CD4-positive, alpha-beta T cell treated with Interleukin-1 beta for 1 hour (primary cell): ENCODE results near the gene TP53AIP1.
A peak's percentile ranks its signal among the peaks of the same experiment; 100 is the strongest.
"Not testable (repeated sequence)": the region's sequence is repeated elsewhere in the genome, so short reads cannot be mapped to it uniquely, and the experiment has no call there.

Source experiments
- DNase-seq, 2 donors: peaks; one replicate each; pipeline ENCODE4 v3.0.0-alpha.2; 2020 to 2022

The TP53AIP1 gene

DNA sequence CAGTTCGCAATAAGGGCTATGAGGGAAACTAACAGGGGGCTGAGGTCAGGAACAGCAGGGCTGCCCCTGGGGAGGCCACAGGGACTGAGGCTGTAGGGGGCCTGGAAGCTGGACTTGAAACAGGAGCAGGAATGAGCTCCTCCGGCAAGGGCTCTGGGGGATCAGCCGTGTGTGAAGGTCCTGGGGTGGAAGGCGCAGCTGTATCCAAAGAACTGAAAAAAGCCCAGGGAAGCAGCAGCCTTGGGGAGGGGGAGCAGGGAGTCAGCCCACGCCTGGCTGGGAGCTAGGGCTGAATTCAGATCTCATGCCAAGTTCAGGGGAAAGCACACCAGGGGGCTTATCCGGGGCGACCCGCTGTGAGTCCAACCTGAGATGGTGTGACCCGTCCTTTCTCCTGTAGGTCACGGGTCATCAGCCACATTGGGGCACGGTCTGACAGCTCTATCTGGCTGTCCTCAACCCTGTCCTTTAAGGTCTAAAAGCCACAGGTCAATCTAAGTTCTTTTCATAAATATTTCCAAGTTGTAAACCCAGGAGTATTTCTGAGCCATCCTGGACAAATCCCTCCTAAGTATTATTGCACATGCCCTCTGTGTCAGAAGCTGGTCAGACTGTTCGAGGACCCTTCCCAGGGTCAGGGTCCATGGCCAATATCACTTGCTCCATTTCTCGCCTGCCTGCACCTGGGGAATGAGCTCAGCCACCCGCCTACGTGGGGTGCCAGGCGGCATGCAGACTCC, 18.0 kb downstream of the TP53AIP1 start:
- DNase-seq, result no peak

DNA sequence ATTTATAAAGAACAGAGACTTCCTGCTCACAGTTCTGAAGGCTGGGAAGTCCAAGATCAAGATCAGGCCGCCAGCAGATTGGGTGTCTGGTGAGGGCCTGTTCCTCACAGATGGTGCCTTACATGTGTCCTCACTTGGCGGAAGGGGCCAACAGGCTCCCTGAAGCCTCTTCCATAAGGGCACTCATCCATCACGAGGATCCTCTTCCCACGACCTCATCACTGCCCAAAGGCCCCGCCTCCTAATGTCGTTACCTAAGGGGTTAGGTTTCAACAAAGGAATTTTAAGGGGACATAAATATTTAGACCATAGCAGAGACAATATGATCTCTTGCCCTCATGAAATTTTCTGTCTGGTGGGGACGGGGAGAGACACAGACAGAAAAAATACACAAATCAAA, 18.6 kb downstream of the TP53AIP1 start:
- no peak for DNase-seq

DNA sequence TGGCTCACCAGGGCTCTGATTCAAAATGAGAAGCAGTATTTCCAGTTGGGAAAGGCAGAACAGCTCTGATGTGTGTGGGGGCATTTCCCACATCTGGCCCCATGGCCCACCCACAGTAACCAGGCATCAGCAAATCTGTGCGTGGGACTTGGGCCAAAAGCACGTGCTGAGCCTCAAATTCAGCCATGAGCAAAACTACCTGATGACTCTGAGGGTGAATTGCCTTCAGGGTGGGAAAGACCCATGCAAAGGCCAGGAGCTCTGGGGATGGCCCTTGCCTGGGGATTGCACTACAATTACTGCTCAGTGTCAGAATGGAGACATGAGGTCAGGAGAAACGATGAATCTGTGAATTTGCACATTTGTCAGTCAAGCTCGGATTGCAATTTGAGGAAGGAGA, 20.9 kb downstream of the TP53AIP1 start:
- no peak for DNase-seq

DNA sequence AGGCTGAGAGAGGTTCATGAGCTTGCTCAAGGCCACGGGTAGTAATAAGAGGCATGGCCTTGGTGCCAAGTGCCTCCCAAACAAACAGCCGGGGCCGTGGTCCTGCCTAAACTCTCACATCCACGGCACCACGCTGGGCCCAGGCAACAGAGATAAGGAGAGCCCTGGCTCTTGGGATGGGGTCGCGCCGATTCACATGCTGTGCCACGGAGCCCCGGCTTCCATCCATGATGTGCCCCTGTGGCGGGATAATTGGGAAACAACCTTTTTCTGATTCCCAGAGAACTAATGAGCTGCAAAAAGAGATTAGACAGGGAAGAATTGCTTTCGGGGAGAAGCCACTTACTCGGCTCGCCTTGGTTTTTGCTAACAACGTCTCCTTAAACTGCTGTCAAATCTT, 22.0 kb downstream of the TP53AIP1 start:
- no peak for DNase-seq

DNA sequence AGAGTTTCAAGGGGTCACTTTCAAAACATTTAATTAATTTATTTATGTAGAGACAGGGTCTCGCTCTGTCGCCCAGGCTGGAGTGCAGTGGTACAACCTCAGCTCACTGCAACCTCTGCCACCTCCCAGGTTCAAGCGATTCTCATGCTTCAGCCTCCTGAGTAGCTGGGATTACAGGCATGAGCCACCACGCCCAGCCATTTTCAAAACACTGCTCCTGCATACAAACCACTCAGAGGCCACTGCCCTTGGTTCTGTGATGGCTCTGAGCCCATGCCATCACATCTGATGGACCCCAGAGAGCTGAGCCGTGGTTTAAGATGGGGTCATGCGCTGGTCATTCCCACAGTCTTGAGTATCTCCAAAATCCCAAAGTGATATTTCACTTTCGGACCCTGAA, 23.0 kb downstream of the TP53AIP1 start:
- DNase-seq, result not testable (repeated sequence)

DNA sequence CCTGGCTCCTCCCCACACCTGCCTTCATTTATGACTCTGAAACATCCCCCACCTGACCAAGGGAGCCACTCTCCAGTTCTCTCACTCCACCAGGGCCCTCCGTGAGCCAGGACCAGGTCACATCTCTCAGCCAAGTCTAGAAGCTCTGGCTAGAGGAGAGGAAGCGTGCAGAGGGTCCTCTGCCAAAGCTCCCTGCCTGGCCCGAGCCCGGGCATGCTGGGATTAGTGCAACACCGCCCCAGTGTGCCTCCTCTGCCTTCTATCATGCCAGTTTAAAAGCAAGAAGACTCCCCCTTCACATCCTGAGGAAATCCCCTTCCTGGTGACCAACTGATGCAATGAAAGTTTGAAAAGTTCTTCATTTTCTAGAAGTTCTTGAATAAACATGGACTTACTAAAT, 23.5 kb downstream of the TP53AIP1 start:
- DNase-seq, result no peak

DNA sequence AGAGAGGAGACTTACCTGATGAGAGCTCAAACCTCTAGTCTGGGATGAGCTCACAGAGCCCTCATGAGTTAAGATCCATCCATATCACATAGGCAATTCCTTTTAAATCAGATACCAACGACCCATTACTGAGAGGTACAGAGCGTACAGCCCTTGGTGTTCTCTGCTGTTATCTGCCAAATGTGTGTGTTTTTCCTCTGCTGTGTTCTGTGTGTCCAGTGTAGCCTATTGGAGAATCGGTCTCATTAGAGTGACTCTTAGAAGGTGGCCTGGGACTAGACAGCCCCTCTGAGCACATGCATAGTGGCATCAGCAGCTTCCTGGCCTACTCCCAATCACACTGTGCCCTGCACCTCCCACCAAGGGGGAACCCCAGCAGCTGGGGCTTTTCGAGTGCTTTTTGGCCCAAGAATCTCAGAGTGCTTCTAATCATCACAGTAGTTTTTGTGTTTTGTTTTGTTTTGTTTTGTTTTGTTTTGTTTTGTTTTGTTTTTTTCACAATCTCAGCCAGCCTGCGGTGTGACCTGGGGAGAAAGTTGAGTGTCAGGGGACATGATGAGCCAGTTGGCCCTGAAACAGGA, 25.4 kb downstream of the TP53AIP1 start:
- no peak for DNase-seq

DNA sequence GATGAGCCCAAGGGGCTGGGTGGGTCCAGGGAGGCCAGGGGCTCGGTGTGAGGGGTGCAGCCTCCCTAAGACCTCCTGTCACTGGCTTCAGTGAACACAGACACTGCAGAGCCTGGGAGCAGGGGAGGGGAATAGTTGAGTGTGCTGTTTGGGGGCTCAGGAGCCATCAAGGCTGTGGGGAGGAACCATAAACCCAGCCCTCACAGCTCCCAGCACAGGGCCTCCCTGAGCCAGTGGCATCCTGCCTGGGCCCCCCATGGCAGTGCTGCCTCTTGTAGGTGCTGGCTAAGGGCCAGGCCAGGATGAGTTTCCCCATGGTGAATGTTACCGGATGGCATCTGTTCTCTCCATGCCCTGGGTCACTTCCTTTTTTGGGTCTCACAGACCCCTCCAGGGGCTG, 26.0 kb downstream of the TP53AIP1 start:
- DNase-seq, result no peak

DNA sequence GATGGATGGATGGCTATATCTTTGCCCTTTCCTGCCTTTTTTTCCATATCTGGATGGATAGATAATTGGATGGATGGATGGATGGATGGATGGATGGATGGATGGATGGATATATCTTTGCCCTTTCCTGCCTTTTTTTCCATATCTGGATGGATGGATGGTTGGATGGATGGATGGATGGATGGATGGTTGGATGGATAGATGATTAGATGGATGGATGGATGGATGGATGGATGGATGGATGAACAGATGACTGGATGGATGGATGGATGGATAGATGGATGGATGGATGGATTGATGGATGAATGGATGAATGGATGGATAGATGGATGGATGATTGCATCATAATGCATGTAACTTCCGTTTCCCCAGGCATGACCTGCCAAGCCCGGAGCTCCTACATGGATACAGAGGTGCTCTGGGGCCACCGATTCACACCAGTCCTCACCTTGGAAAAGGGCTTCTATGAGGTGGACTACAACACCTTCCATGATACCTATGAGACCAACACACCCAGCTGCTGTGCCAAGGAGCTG, 26.6 kb downstream of the TP53AIP1 start:
- no peak for DNase-seq

DNA sequence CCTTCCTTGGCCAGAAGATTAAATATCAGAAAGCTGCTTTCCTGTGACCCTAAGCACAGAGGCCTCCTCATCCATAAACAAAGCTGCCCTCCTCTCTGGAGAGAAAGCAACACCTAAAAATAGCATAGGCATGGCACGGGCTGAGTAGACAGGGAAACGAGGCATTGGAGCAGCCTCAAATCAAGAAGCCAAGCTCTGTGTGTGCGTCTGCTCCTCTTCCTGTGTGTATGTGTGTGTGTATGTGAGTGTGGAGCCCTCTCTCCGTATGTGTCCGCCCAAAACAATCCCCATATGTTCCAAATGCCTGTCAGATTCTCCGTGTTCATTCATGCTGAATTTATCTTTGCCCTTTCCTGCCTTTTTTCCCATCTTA, 27.5 kb downstream of the TP53AIP1 start:
- DNase-seq, result no peak

DNA sequence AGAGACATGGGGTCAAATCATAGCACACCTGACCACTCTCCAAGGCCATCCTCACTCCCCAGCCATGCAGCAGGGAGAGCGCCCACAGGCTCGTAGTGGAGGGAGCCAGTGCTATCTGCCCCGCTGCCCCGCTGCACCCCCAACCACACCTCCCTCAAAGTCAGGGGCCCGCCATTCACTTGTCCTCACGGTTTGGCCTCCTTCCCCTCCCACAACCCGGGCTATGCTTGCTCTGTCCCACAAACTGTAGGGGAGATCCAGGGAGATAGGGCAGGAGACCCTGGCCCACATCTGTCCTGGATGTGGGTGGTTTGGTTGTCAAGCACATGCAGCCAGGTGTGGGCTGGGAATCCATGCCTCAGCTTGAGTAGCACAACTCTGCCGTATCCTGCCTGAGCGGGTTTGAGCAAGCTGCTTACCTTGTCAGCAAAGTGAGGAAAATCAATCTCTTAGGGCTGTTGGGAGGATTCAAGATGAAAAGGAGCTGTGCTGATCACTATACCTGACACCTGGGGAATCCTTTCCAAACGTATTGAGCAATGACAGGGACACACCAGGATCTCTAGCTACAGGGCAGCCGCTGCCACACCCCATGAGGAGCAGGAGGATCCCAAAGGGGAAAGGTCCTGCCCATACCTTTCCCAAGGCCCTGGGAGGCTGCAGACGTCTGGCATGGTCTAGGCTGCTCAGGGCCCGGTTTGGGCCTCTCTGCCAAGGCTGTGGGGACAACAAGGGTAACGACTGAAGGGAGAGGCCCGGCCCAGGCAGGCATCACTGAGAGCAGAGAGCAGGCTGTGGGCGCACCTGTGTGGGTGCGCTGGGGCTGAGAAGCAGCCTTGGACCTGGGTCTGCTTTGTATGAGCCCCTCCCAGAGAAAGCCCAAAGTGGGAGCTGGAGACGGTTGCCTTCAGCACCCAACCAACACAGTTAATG, 28.2 kb downstream of the TP53AIP1 start:
- no peak for DNase-seq

DNA sequence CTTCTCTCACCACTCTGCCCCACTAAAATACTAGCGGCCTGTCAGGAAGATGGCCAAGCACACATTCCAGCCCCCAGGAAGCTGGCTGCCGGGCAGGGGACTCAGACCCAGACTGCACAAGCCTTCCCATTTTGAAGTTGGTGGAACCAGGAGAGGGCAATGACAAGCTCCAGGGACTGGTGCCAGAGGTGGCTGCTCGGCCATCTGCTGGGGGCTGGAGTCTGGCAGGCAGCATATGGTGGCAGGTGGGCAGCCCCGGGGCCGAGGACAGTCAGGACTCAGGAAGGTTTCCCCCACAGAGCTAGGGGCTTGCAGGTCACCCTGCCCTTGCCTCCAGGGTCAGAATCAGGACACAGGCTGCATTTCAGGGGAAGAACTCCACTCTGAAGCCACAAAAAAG, 28.9 kb downstream of the TP53AIP1 start:
- no peak for DNase-seq

DNA sequence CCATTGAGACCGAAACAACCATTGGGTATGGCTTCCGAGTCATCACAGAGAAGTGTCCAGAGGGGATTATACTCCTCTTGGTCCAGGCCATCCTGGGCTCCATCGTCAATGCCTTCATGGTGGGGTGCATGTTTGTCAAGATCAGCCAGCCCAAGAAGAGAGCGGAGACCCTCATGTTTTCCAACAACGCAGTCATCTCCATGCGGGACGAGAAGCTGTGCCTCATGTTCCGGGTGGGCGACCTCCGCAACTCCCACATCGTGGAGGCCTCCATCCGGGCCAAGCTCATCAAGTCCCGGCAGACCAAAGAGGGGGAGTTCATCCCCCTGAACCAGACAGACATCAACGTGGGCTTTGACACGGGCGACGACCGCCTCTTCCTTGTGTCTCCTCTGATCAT, 31.0 kb downstream of the TP53AIP1 start:
- no peak for DNase-seq

DNA sequence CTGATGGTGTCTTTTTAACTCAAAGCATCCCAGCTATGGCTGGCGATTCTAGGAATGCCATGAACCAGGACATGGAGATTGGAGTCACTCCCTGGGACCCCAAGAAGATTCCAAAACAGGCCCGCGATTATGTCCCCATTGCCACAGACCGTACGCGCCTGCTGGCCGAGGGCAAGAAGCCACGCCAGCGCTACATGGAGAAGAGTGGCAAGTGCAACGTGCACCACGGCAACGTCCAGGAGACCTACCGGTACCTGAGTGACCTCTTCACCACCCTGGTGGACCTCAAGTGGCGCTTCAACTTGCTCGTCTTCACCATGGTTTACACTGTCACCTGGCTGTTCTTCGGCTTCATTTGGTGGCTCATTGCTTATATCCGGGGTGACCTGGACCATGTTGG, 31.4 kb downstream of the TP53AIP1 start:
- DNase-seq, result no peak

DNA sequence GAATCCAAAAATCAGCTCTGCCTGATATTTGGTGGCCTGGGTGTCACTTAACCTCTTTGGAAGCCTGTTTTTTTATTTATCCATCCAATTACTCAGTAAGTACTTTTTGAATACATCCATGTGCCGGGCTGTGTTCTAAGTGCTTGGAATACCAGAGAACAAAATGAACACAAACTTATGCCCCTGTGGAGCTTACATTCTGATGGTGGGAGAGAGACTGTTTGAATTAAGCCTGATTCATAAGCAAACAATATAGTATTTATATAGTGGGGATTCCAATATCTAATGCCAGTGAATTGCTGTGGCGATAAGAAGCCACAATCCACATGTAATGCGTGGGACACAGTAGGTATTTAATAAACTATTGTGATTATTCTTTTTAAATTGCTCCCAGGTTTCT, 32.1 kb downstream of the TP53AIP1 start:
- no peak for DNase-seq

DNA sequence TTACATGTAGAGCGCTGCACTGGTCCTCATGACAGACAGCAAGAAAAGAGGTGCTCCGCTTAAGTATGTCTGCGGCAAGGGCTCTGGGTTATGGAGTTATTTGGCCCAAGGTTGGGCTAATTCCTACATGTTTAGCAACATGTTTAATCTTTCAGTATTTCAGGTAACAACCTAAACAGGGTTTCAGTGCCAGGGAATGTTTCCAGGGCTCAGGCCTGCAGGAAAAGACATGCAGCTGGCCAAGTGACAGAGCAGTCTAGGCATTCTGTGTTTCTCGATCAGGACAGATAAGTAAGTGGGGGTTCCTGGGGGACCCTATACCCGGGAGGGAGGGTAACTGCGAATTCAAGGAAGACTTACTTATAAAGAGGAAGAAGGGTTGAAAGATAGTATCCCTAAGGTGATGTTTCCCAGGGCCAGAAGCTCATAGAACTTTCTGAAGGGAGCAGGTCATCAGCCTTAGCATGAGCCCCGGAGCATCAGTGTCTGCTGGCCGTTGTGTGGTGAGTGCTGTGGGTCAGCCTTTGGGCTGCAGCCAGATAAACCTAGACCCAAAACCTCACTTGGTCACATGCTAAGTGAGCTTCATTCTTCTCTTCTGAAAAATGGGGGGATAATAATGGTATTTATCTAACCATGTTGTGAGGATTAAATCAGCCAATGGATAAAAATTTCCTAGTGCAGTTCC, 33.1 kb downstream of the TP53AIP1 start:
- DNase-seq, result no peak

DNA sequence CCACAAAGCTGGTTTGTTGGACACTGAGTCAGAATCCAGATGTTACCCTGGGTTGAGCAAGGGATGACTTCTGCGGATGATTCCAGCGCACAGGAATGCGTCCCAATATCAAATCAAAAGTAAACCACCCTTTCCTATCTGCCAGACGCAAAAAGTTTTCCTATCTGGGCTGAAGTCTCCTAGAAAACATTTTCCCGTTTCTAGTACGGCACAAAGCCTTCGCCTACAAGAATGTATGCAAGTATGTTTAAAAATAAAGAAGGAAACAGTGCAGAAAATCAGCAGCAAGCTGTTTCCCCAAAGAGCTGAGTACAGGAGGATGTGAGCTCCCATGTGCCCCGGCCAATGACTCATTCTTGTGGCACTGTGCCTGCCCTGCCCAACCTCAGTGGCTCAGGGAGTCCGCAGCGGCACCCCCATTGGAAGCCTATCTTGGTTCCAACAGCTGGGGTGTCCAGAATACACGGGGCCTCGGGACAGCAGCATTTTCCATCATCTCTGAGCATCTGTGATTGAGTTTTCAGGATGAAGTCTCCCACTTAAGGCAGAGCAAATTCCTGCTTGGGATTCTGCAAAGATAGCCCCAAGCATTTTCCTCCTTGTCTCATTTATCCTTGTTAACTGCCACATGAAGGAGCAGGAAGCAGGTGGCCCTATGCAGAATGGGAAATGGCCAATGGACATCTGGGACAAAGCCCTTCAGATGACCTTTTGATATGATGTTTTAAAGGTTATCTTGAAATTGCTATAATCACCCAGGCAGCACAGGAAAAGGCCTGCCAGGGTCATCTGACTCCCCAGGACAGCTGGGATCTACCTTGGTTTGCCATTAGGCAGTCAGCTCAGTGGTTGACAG, 34.1 kb downstream of the TP53AIP1 start:
- peak in 1 of 2 donors; percentile 41 for DNase-seq

DNA sequence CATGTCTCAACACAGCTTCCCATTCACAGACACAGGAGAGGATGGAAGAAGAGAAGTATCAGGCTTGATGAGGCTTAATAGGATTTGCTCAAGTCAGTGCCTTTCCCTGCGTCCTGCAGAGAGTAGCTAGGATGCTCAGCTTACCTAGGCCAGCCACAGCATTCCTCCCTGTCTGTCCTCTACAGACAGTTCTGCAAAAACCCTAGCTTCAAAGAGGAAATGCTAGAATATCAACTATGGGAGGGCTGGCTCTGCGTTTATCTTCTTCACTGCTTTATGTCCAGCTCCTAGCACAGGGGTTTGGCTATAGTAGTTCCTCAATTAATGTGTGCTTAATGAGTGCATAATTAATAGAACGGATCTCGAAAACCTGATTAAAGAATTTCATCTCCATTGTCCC, 35.1 kb downstream of the TP53AIP1 start:
- DNase-seq, result no peak

DNA sequence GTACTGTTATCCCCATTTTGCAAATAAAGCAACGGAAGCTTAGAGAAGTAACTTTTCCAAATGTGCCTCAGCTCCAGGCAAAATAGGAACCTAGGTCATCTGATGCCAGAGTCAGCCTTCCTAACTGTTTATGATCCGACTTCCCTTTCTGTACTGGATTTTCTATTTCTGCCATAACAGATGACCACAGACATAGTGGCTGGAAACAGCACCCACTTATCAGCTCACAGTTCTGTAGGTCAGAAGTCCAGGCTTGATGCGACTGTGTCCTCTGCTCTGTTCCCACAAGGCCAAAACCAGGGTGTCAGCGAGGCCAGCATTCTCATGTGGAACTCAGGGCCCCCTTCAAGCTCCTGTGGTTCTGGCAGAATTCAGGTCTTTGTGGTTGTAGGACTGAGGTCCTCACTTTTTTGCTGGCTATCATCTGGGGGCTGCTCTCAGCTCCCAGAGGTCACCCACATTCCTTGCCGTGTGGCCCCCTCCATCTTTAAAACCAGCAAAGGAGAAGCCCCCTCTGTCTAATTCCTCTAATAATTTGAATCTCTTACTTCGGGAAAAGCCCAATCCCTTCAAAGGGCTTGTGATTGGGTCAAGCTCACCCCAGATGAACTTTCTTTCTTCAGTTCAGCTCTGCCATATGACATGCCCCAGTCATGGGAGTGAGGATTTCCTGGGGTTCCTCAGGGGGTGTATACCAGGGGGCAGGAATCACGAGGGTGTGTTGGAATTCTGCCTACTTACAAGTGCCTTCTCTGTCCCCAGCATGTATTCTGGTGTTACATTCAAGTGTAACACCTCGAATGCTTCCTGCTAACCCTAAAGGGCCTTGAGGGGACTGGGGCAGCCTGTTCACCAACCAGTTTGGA, 36.3 kb downstream of the TP53AIP1 start:
- no peak for DNase-seq

DNA sequence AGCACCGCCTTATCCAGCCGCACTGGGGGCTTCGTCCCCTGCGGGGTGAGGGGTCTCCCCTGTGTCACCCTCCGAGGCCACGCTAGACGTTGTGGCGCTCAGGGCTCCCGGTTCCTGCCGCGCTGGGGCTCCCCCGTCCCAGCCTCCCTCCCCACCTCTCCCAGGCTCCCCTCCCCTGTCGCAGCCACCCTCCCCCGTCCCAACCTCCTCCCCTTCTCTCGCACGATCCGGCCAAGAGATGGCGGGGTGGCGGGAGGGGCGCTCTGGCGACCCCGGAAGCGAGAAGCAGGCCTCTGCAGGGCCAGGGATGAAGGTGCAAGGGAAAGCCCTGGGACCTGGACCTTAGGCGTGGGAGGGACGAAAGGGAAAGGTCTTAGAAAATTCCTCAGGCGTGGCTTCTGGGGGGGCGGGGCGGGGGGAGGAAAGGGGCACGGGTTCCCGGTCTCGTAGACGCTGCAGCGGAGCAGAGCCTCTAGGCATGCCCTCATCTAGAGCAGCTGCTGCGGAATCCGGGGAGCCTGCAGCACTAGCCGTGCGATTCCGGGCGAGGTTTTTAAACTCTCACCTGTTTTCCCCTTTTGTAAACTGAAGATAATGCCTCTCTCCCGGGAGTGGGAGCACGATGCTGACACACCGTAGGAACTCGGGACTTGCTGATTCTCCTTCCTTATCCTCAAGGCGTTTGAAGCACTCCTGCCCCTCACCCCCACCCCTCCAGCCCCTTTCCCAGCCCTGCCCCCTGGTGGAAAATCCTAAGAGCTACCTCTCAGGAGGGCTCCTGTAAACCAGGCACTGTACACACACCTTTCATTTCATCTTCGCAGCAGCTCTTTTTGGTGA, 37.1 kb downstream of the TP53AIP1 start:
- DNase-seq, result peak; percentile 12 to 43
